ENCODE data around the gene HEXB.
"Not testable (repeated sequence)": the region's sequence is repeated elsewhere in the genome, so short reads cannot be mapped to it uniquely, and the experiment has no call there.

- TF ChIP-seq EZH2 (IDR thresholded peaks at IDR 0.05; ENCODE audit: borderline replicate concordance, low read depth, low read length, severe bottlenecking); MAX (IDR thresholded peaks at IDR 0.05; ENCODE audit: insufficient read depth, insufficient read length); POLR2A (IDR thresholded peaks at IDR 0.05; ENCODE audit: low read depth, low read length); POLR2AphosphoS5 (IDR thresholded peaks at IDR 0.05; ENCODE audit: insufficient read depth, low read depth, low read length); FOS (IDR thresholded peaks at IDR 0.05; ENCODE audit: borderline replicate concordance, insufficient read depth, low read length); GATA2 (IDR thresholded peaks at IDR 0.05; ENCODE audit: insufficient read depth, insufficient read length, low read depth, low read length); MYC (IDR thresholded peaks at IDR 0.05; ENCODE audit: low read depth, low read length); JUN (IDR thresholded peaks at IDR 0.05; ENCODE audit: borderline replicate concordance, insufficient read depth, insufficient read length, low read depth): not testable (repeated sequence)
- TF ChIP-seq, protein P1, sequence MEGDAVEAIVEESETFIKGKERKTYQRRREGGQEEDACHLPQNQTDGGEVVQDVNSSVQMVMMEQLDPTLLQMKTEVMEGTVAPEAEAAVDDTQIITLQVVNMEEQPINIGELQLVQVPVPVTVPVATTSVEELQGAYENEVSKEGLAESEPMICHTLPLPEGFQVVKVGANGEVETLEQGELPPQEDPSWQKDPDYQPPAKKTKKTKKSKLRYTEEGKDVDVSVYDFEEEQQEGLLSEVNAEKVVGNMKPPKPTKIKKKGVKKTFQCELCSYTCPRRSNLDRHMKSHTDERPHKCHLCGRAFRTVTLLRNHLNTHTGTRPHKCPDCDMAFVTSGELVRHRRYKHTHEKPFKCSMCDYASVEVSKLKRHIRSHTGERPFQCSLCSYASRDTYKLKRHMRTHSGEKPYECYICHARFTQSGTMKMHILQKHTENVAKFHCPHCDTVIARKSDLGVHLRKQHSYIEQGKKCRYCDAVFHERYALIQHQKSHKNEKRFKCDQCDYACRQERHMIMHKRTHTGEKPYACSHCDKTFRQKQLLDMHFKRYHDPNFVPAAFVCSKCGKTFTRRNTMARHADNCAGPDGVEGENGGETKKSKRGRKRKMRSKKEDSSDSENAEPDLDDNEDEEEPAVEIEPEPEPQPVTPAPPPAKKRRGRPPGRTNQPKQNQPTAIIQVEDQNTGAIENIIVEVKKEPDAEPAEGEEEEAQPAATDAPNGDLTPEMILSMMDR (IDR thresholded peaks at IDR 0.05; ENCODE audit: extremely low read depth in 1 of 2, insufficient read depth in 1 of 2, low read depth in 1 of 2, low read length in 2 of 2), result not testable (repeated sequence)
These were observed 6.9 kb upstream of the HEXB start for GRCh38 chr5:74678123-74678522.
